CD14-positive monocyte (primary cell): Measurements from ENCODE around the gene AHCYL1. TPM values are rescaled to one million over a fixed set of nuclear protein-coding genes. Genes with fewer than 3 reads are reported as not detected.

Experiments used
- DNase-seq, 3 donors: peaks; one replicate each; pipeline ENCODE4 v3.0.0-alpha.2; 2011 to 2022
- H2AFZ ChIP-seq: 2 replicates; pipeline ENCODE4 v1.6.0; 2012; ENCODE audit warnings: mild to moderate bottlenecking, low read depth, low read length, inconsistent platforms; ENCODE audit not compliant: insufficient read depth, poor library complexity, severe bottlenecking
- H3K27ac ChIP-seq, 2 donors: 1 replicate in 1 of 2; 2 replicates in 1 of 2; pipeline ENCODE4 v1.5.1; 2012 to 2013; ENCODE audit warnings: low read length in 2 of 2, control low read depth in 1 of 2, inconsistent platforms in 1 of 2, low read depth in 1 of 2, mild to moderate bottlenecking in 1 of 2
- H3K27me3 ChIP-seq, 2 donors: one replicate each; pipeline versions ENCODE4 v1.6.0 to v1.6.1; 2011 to 2013; ENCODE audit warnings: low read length in 2 of 2; ENCODE audit not compliant: control insufficient read depth in 2 of 2, insufficient read depth in 2 of 2
- H3K36me3 ChIP-seq, 2 donors: replicated peaks in 1 of 2; 1 replicate in 1 of 2; 2 replicates in 1 of 2; pipeline versions ENCODE4 v1.5.1 to v1.6.1; 2012 to 2013; ENCODE audit warnings: low read length in 2 of 2, control low read depth in 1 of 2, inconsistent platforms in 1 of 2, mild to moderate bottlenecking in 1 of 2; ENCODE audit not compliant: insufficient read depth in 2 of 2, control insufficient read depth in 1 of 2
- H3K4me1 ChIP-seq, 2 donors: 1 replicate in 1 of 2; 2 replicates in 1 of 2; pipeline versions ENCODE4 v1.5.1 to v1.6.1; 2012 to 2013; ENCODE audit warnings: low read length in 2 of 2, control low read depth in 1 of 2, inconsistent platforms in 1 of 2, mild to moderate bottlenecking in 1 of 2, moderate library complexity in 1 of 2; ENCODE audit not compliant: insufficient read depth in 2 of 2, control insufficient read depth in 1 of 2
- H3K4me2 ChIP-seq: replicated peaks from 2 replicates; pipeline ENCODE3; 2012; ENCODE audit warnings: low read length, moderate library complexity, mild to moderate bottlenecking; ENCODE audit not compliant: poor library complexity, severe bottlenecking; ENCODE audit errors: extremely low read depth
- H3K4me3 ChIP-seq, 3 experiments: fragments of 200-600 bp in 1 of 3; sonication (generic) in 1 of 3; replicated peaks in 1 of 3; 1 replicate in 2 of 3; 2 replicates in 1 of 3; pipeline ENCODE4 v1.5.1; 2011 to 2013; ENCODE audit warnings: low read length in 3 of 3, mild to moderate bottlenecking in 3 of 3, control low read depth in 2 of 3, low read depth in 2 of 3, inconsistent platforms in 1 of 3, moderate library complexity in 1 of 3
- H3K79me2 ChIP-seq: 2 replicates; pipeline ENCODE4 v1.6.0; 2012; ENCODE audit warnings: mild to moderate bottlenecking, control low read depth, inconsistent platforms, low read length, moderate library complexity; ENCODE audit not compliant: insufficient read depth
- H3K9ac ChIP-seq: 2 replicates; pipeline ENCODE4 v1.6.0; 2017; ENCODE audit warnings: low read length, mild to moderate bottlenecking; ENCODE audit not compliant: insufficient read depth, poor library complexity, severe bottlenecking
- H3K9me3 ChIP-seq, 2 donors: replicated peaks in 1 of 2; 1 replicate in 1 of 2; 2 replicates in 1 of 2; pipeline versions ENCODE4 v1.5.1 to v1.6.1; 2012 to 2013; ENCODE audit warnings: low read length in 2 of 2, control low read depth in 1 of 2; ENCODE audit not compliant: control insufficient read depth in 1 of 2, insufficient read depth in 1 of 2
- H4K20me1 ChIP-seq: 2 replicates; pipeline ENCODE4 v1.6.0; 2012; ENCODE audit warnings: mild to moderate bottlenecking, low read length, control low read depth, moderate library complexity; ENCODE audit not compliant: insufficient read depth
- H3K27ac Mint-ChIP-seq, 7 donors: one replicate each; pipeline ENCODE4 v1.8.0; 2020; ENCODE audit warnings: mild to moderate bottlenecking in 7 of 7, mixed read lengths in 7 of 7, moderate library complexity in 6 of 7, inconsistent platforms in 2 of 7
- H3K27me3 Mint-ChIP-seq, 3 donors: one replicate each; pipeline ENCODE4 v1.8.0; 2021 to 2022; ENCODE audit warnings: low read depth in 3 of 3, mild to moderate bottlenecking in 3 of 3, mixed read lengths in 3 of 3, moderate library complexity in 3 of 3, inconsistent platforms in 1 of 3
- H3K36me3 Mint-ChIP-seq, 2 donors: one replicate each; pipeline ENCODE4 v1.8.0; 2020; ENCODE audit warnings: mixed read lengths in 2 of 2, inconsistent platforms in 1 of 2, mild to moderate bottlenecking in 1 of 2
- H3K4me1 Mint-ChIP-seq: one replicate; pipeline ENCODE4 v1.8.0; 2020; ENCODE audit warnings: mild to moderate bottlenecking, mixed read lengths
- H3K4me3 Mint-ChIP-seq, 2 donors: one replicate each; pipeline ENCODE4 v1.8.0; 2020; ENCODE audit warnings: mild to moderate bottlenecking in 2 of 2, mixed read lengths in 2 of 2, moderate library complexity in 1 of 2
- H3K9me3 Mint-ChIP-seq, 7 donors: one replicate each; pipeline ENCODE4 v1.8.0; 2020 to 2022; ENCODE audit warnings: mixed read lengths in 7 of 7, mild to moderate bottlenecking in 6 of 7, moderate library complexity in 6 of 7, inconsistent platforms in 2 of 7
- WGBS: methylation state at CpG from one replicate; pipeline ENCODE4 v1.1.5; 2013; ENCODE audit warnings: missing lambda C conversion rate; ENCODE audit not compliant: insufficient coverage; 5-methylcytosine and 5-hydroxymethylcytosine counted together
- intact Hi-C, 2 donors: fragments of 100-400 bp; cut with micrococcal nuclease; formaldehyde crosslinking; loops; one replicate each; pipeline versions ENCODE4 v1.15.0 to v1.15.1; 2023
- polyA plus RNA-seq, 3 donors: library from polyadenylated mRNA; depleted of rRNA in 1 of 3; unstranded in 2 of 3; stranded (reverse) in 1 of 3; fragments of 300-500 nt in 2 of 3; fragments of >200 nt in 1 of 3; fragmentation: Illumina TruSeq in 2 of 3; gene quantifications; 1 replicate in 2 of 3; 2 replicates in 1 of 3; pipeline ENCODE4 v1.2.3, GENCODE V29; 2012 to 2021
- TF ChIP-seq, protein P1 (sequence below): fragments of 200-600 bp; IDR thresholded peaks from one replicate; pipeline ENCODE4 v1.8.0; 2022; ENCODE audit warnings: antibody characterized with exemption, mild to moderate bottlenecking

Gene AHCYL1
- polyA plus RNA-seq, 3 donors: 39.1 to 63.9 (median 48.8) TPM

DNA sequence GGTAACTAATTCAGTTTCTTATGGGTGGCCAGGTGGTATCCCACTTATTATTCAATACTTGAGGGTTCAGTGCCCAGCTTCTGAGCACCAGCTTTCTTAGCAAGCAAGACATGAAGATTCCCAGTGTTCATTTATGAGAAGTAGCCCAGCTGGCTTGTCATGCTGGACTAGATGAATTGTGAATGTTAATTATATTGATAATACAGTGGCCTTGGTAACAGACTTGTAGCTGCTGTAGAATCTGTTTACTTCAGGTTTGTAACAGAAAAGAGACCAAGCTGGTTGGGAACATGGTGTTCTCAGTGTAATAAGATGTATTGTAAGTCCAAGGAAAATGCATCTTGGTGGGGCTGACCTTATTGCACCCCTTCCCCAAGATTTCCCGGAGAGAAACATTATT is 10.1 kb downstream of the AHCYL1 start:
- H3K36me3 ChIP-seq: peaks cover 5 to 23% of the 10 kb centered on the region in 2 donors
- peaks cover 28 to 31% of the 10 kb centered on the region in 2 donors for H3K4me1 ChIP-seq
- no peak overlapping the region for H2AFZ ChIP-seq
- TF ChIP-seq, protein P1, sequence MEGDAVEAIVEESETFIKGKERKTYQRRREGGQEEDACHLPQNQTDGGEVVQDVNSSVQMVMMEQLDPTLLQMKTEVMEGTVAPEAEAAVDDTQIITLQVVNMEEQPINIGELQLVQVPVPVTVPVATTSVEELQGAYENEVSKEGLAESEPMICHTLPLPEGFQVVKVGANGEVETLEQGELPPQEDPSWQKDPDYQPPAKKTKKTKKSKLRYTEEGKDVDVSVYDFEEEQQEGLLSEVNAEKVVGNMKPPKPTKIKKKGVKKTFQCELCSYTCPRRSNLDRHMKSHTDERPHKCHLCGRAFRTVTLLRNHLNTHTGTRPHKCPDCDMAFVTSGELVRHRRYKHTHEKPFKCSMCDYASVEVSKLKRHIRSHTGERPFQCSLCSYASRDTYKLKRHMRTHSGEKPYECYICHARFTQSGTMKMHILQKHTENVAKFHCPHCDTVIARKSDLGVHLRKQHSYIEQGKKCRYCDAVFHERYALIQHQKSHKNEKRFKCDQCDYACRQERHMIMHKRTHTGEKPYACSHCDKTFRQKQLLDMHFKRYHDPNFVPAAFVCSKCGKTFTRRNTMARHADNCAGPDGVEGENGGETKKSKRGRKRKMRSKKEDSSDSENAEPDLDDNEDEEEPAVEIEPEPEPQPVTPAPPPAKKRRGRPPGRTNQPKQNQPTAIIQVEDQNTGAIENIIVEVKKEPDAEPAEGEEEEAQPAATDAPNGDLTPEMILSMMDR: no peak
- peaks cover 80% of the 10 kb centered on the region for H3K79me2 ChIP-seq
- intact Hi-C loops: no loop called here
- 100% methylated on average over 1 of the region's 1 CpG for WGBS
- Mint-ChIP-seq H3K4me3 (no peak overlapping the region), H3K27ac (no peak overlapping the region), H3K9me3 (no peaks in the 10 kb centered on the region), H3K27me3 (peaks cover 0 to 2% (median 0%) of the 10 kb centered on the region in 3 donors), H3K36me3 (peaks cover 9 to 21% of the 10 kb centered on the region in 2 donors), H3K4me1 (peaks cover 36% of the 10 kb centered on the region)
- H3K27ac ChIP-seq: no peak overlapping the region
- no peak overlapping the region for H3K4me2 ChIP-seq
- H3K9me3 ChIP-seq: no peaks in the 10 kb centered on the region
- H3K27me3 ChIP-seq: no peaks in the 10 kb centered on the region
- H3K4me3 ChIP-seq: no peak overlapping the region
- peaks cover 87% of the 10 kb centered on the region for H4K20me1 ChIP-seq
- DNase-seq: no peak
- no peak overlapping the region for H3K9ac ChIP-seq

GRCh38 chr1:109995536-109995935 is 11.0 kb downstream of the AHCYL1 start:
- WGBS: 100% methylated on average over 1 of the region's 2 CpGs

More at GRCh38 chr1:109995536-109995935, 11.0 kb downstream of the AHCYL1 start:
- no peak overlapping the region for H3K27ac ChIP-seq
- DNase-seq: no peak
- peaks cover 27% of the 10 kb centered on the region for H3K4me1 Mint-ChIP-seq
- peaks cover 5 to 23% of the 10 kb centered on the region in 2 donors for H3K36me3 ChIP-seq
- peaks cover 0 to 2% (median 0%) of the 10 kb centered on the region in 3 donors for H3K27me3 Mint-ChIP-seq
- no peaks in the 10 kb centered on the region for H3K9me3 ChIP-seq
- H3K9ac ChIP-seq: no peak overlapping the region
- no peak overlapping the region for H3K4me3 Mint-ChIP-seq
- H3K4me1 ChIP-seq: peaks cover 19 to 22% of the 10 kb centered on the region in 2 donors
- TF ChIP-seq, protein P1: no peak
- H3K79me2 ChIP-seq: peaks cover 84% of the 10 kb centered on the region
- H3K4me3 ChIP-seq: no peak overlapping the region
- H3K9me3 Mint-ChIP-seq: no peaks in the 10 kb centered on the region
- intact Hi-C loops: no loop called here
- H3K4me2 ChIP-seq: no peak overlapping the region
- H3K36me3 Mint-ChIP-seq: peaks cover 9 to 21% of the 10 kb centered on the region in 2 donors
- H3K27ac Mint-ChIP-seq: no peak overlapping the region
- peaks cover 84% of the 10 kb centered on the region for H4K20me1 ChIP-seq
- H2AFZ ChIP-seq: no peak overlapping the region
- no peaks in the 10 kb centered on the region for H3K27me3 ChIP-seq
